Body of pancreas (tissue), 4 donors: ENCODE results near the gene TSPAN14. TPM values are rescaled to one million over a fixed set of nuclear protein-coding genes. Genes with fewer than 3 reads are reported as not detected.
A peak's percentile ranks its signal among the peaks of the same experiment; 100 is the strongest.
"Not testable (repeated sequence)": the region's sequence is repeated elsewhere in the genome, so short reads cannot be mapped to it uniquely, and the experiment has no call there.

Experiments used
- ATAC-seq: fragments of 150-250 bp; one replicate; pipeline ENCODE4 v1.9.1; 2016
- DNase-seq, 4 donors: peaks; one replicate each; pipeline ENCODE4 v3.0.0-alpha.2; 2019
- H3K27ac ChIP-seq, 4 donors: fragments of 200-600 bp; sonication (generic); 1 replicate in 3 of 4; 2 replicates in 1 of 4; pipeline versions ENCODE4 v1.5.1 to v1.6.1; 2016 to 2019; ENCODE audit warnings: mild to moderate bottlenecking in 1 of 4, mixed read lengths in 1 of 4, moderate library complexity in 1 of 4
- H3K27me3 ChIP-seq, 2 donors: fragments of 200-600 bp; sonication (generic); one replicate each; pipeline ENCODE4 v1.6.0; 2016; ENCODE audit warnings: mild to moderate bottlenecking in 1 of 2
- H3K36me3 ChIP-seq, 2 donors: fragments of 200-600 bp; sonication (generic); replicated peaks in 1 of 2; 2 replicates each; pipeline ENCODE4 v1.5.1; 2016; ENCODE audit warnings: low read depth in 2 of 2; ENCODE audit not compliant: insufficient read depth in 1 of 2
- H3K4me1 ChIP-seq: fragments of 200-600 bp; sonication (generic); one replicate; pipeline ENCODE4 v1.6.0; 2016
- H3K4me3 ChIP-seq, 2 donors: fragments of 200-600 bp; sonication (generic); 1 replicate in 1 of 2; 2 replicates in 1 of 2; pipeline ENCODE4 v1.5.1; 2016 to 2019
- H3K9me3 ChIP-seq, 3 donors: fragments of 200-600 bp; sonication (generic); 1 replicate in 2 of 3; 2 replicates in 1 of 3; pipeline ENCODE4 v1.5.1; 2016
- POLR2A ChIP-seq, 3 donors: fragments of 450-650 bp; IDR thresholded peaks; one replicate each; pipeline ENCODE4 v1.6.1; 2016; ENCODE audit warnings: antibody characterized with exemption in 3 of 3, mild to moderate bottlenecking in 2 of 3
- WGBS, 2 donors: methylation state at CpG; one replicate each; pipeline ENCODE4 v1.1.5; 2017; 5-methylcytosine and 5-hydroxymethylcytosine counted together
- intact Hi-C: fragments of 100-400 bp; cut with DNase I; formaldehyde crosslinking; loops from one replicate; pipeline ENCODE4 v1.15.1; 2023
- total RNA-seq, 2 donors: library from RNA; depleted of rRNA; stranded (reverse); fragments of >200 nt; gene quantifications; one replicate each; pipeline ENCODE4 v1.1.0, GENCODE V29; 2016
- TF ChIP-seq, protein P1 (sequence below), 7 experiments: fragments of 450-650 bp in 4 of 7; fragments of 200-600 bp in 3 of 7; sonication (generic) in 3 of 7; IDR thresholded peaks; one replicate each; pipeline ENCODE4 v1.5.1; 2016 to 2019; ENCODE audit warnings: antibody characterized with exemption in 7 of 7

The TSPAN14 gene
- total RNA-seq, 2 donors from 2014 or later: 22.3 to 63.0 TPM

DNA sequence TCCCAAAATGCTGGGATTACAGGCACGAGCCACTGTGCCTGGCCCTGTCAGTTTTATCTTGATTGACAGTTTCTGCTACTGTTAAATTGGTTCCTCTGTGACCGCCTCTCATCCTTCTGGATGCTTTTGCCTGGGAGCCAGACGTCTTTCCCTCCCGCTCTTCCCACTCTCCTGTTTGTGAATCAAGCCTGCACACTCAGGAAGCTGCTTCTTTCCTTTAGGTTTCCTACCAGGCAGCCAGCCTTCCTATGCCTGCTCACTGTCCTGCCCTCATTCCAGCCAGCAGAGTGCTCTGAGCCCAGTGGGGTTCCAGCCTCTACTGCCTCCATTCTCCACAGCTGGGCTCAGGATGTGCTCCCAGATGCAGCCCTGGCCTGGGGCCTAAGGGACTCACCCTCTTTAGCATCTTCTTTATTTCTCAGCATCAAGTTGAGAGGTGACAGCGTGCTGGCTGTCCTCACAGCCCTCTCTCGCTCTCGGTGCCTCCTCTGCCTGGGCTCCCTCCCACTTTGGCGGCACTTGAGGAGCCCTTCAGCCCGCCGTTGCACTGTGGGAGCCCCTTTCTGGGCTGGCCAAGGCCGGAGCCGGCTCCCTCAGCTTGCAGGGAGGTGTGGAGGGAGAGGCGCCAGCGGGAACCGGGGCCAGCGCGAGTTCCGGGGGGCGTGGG is 88.7 kb downstream of the TSPAN14 start:
- H3K36me3 ChIP-seq: no peaks in the 10 kb centered on the region
- intact Hi-C loops: no loop called here
- H3K27ac ChIP-seq: no peak overlapping the region
- H3K27me3 ChIP-seq: no peaks in the 10 kb centered on the region
- H3K9me3 ChIP-seq: no peaks in the 10 kb centered on the region
- no peak for DNase-seq
- H3K4me1 ChIP-seq: no peaks in the 10 kb centered on the region
- WGBS, 2 donors: 89 to 93% methylated on average over 7 to 10 of the region's 19 CpGs
- TF ChIP-seq, protein P1, sequence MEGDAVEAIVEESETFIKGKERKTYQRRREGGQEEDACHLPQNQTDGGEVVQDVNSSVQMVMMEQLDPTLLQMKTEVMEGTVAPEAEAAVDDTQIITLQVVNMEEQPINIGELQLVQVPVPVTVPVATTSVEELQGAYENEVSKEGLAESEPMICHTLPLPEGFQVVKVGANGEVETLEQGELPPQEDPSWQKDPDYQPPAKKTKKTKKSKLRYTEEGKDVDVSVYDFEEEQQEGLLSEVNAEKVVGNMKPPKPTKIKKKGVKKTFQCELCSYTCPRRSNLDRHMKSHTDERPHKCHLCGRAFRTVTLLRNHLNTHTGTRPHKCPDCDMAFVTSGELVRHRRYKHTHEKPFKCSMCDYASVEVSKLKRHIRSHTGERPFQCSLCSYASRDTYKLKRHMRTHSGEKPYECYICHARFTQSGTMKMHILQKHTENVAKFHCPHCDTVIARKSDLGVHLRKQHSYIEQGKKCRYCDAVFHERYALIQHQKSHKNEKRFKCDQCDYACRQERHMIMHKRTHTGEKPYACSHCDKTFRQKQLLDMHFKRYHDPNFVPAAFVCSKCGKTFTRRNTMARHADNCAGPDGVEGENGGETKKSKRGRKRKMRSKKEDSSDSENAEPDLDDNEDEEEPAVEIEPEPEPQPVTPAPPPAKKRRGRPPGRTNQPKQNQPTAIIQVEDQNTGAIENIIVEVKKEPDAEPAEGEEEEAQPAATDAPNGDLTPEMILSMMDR (IDR thresholded peaks at IDR 0.05): no peak
- no peak for TF ChIP-seq POLR2A (IDR thresholded peaks at IDR 0.05)
- no peak for ATAC-seq
- no peak overlapping the region for H3K4me3 ChIP-seq

DNA sequence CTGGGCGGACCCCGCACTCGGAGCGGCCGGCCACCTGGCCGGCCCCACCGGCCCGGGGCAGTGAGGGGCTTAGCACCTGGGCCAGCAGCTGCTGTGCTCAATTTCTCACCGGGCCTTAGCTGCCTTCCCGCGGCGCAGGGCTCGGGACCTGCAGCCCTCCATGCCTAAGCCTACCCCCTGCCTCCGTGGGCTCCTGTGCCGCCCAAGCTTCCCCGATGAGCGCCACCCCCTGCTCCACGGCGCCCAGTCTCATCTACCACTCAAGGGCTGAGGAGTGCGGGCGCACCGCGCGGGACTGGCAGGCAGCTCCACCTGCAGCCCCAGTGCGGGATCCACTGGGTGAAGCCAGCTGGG is 89.2 kb downstream of the TSPAN14 start:
- H3K36me3 ChIP-seq, H3K9me3 ChIP-seq, ATAC-seq, H3K27ac ChIP-seq, intact Hi-C loops, H3K4me1 ChIP-seq, DNase-seq, H3K4me3 ChIP-seq, H3K27me3 ChIP-seq: not testable (repeated sequence)
- WGBS, 2 donors: 95% methylated on average over 17 of the region's 25 CpGs; no CpG with 5 or more reads in 1 of the 2 donors

- H3K4me1 ChIP-seq: no peaks in the 10 kb centered on the region
- no peaks in the 10 kb centered on the region for H3K27me3 ChIP-seq
- intact Hi-C loops: no loop called here
- no peaks in the 10 kb centered on the region for H3K9me3 ChIP-seq
- DNase-seq (no peak), ATAC-seq (no peak)
- 74 to 89% methylated on average over 7 to 12 of the region's 12 CpGs for WGBS, 2 donors
- H3K4me3 ChIP-seq: no peak overlapping the region
- no peaks in the 10 kb centered on the region for H3K36me3 ChIP-seq
- no peak overlapping the region for H3K27ac ChIP-seq
- TF ChIP-seq POLR2A (IDR thresholded peaks at IDR 0.05): no peak
- TF ChIP-seq, protein P1 (IDR thresholded peaks at IDR 0.05): no peak
Observed at GRCh38 chr10:80544316-80544953, 90.3 kb downstream of the TSPAN14 start.

DNA sequence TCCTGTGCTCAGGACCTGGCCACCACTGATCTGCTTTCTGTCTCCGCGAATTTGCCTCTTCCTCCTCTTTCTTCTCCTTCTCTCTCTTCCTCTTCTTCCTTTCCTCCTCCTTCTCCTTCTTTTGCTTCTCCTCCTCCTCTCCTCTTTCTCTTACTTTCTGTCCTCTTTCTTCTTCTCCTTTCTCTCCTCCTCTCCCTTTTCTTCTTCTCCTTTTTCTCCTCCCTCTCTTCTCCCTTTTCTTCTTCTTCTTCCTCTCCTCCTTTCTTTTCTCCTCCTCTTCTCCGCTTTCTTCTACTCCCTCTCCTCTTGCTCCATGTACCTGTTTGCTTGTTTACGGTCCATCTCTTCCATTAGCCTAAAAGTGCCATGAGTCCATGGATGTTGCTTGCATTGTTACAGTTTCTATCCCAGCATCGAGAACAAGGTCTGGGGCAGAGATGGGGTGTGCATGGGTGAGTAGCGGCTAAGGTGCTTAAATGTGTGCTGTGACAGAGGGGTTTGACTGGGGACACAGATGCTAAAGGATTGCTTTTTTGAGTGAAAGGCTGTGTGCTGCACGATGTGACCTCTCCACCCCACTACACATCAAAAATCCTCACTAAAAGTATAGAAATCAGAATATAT is 91.3 kb downstream of the TSPAN14 start:
- DNase-seq (no peak), ATAC-seq (no peak)
- TF ChIP-seq, protein P1 (IDR thresholded peaks at IDR 0.05): no peak
- no peak for TF ChIP-seq POLR2A (IDR thresholded peaks at IDR 0.05)
- WGBS, 2 donors: 79 to 80% methylated on average over 7 of the region's 7 CpGs
- intact Hi-C loops: no loop called here
- H3K4me1 ChIP-seq: no peaks in the 10 kb centered on the region
- no peaks in the 10 kb centered on the region for H3K9me3 ChIP-seq
- no peak overlapping the region for H3K4me3 ChIP-seq
- H3K36me3 ChIP-seq: no peaks in the 10 kb centered on the region
- no peaks in the 10 kb centered on the region for H3K27me3 ChIP-seq
- no peak overlapping the region for H3K27ac ChIP-seq

DNA sequence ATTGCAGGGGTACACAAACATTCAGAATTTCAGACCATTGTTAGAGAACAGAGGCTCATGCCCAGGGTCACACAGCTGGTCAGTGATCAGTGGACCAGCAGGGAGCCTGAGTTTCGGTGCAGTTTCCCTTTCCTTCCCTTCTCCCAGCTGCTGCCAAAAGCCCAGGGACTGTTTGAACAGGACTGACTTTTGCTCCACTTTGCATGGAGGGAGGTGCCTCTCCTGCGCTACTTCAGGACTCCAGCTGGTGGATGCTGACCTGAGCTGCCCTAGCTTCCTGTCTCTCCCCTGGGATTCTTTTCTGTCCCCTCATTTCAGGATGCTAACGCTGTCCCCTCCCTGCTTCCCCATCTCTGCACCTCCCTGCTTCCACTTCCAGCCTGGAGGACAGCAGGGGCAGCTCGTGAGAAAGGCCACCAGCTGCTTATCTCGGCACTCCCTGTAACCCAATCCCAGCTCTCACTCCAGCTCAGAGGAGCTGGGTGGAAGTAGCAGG is 98.1 kb downstream of the TSPAN14 start:
- Histone ChIP-seq H3K27me3 (no peaks in the 10 kb centered on the region), H3K27ac (peak overlapping the region in 2 of 4 donors; percentile 23 to 33), H3K4me3 (no peak overlapping the region), H3K9me3 (no peaks in the 10 kb centered on the region), H3K4me1 (peaks cover 14% of the 10 kb centered on the region), H3K36me3 (no peaks in the 10 kb centered on the region)
- intact Hi-C loops: no loop called here
- WGBS, 2 donors: 15% methylated on average over 5 of the region's 5 CpGs
- DNase-seq (peak; percentile 41 to 71 (median 51)), ATAC-seq (peak; percentile 87)
- TF ChIP-seq, protein P1 (IDR thresholded peaks at IDR 0.05): no peak
- no peak for TF ChIP-seq POLR2A (IDR thresholded peaks at IDR 0.05)
